ENCODE results near the gene SLC44A1.

SLC44A1 gene

GRCh38 chr9:105275938-105276337 is 31.5 kb downstream of the SLC44A1 start:
- no peak for DNase-seq

GRCh38 chr9:105278751-105279150 is 34.3 kb downstream of the SLC44A1 start:
- no peak for DNase-seq

GRCh38 chr9:105280691-105281090 is 36.2 kb downstream of the SLC44A1 start:
- no peak for DNase-seq

GRCh38 chr9:105281272-105281671 is 36.8 kb downstream of the SLC44A1 start:
- no peak for DNase-seq

GRCh38 chr9:105281926-105282325 is 37.5 kb downstream of the SLC44A1 start:
- DNase-seq: no peak

- no peak for DNase-seq
Measured at GRCh38 chr9:105282870-105283621, 38.6 kb downstream of the SLC44A1 start.

GRCh38 chr9:105283795-105284194 is 39.3 kb downstream of the SLC44A1 start:
- DNase-seq: no peak

GRCh38 chr9:105284463-105284862 is 40.0 kb downstream of the SLC44A1 start:
- DNase-seq: no peak

GRCh38 chr9:105286098-105286497 is 41.6 kb downstream of the SLC44A1 start:
- DNase-seq: peak; percentile 53

GRCh38 chr9:105289305-105289704 is 44.9 kb downstream of the SLC44A1 start:
- DNase-seq: no peak

- DNase-seq: no peak
Measured at GRCh38 chr9:105290418-105290817, 46.0 kb downstream of the SLC44A1 start.

- no peak for DNase-seq
Measured at GRCh38 chr9:105290954-105291353, 46.5 kb downstream of the SLC44A1 start.

- DNase-seq: no peak
Measured at GRCh38 chr9:105291422-105291859, 47.0 kb downstream of the SLC44A1 start.

- DNase-seq: peak; percentile 64
Measured at GRCh38 chr9:105291938-105292337, 47.5 kb downstream of the SLC44A1 start.

- no peak for DNase-seq
Measured at GRCh38 chr9:105293408-105293807, 49.0 kb downstream of the SLC44A1 start.

GRCh38 chr9:105295201-105295550 is 50.7 kb downstream of the SLC44A1 start:
- no peak for DNase-seq

- DNase-seq: no peak
Measured at GRCh38 chr9:105295986-105296385, 51.5 kb downstream of the SLC44A1 start.

- no peak for DNase-seq
Measured at GRCh38 chr9:105296445-105296844, 52.0 kb downstream of the SLC44A1 start.

GRCh38 chr9:105296877-105297287 is 52.4 kb downstream of the SLC44A1 start:
- DNase-seq: peak; percentile 61

- peak; percentile 62 for DNase-seq
Measured at GRCh38 chr9:105297442-105298075, 53.1 kb downstream of the SLC44A1 start.

GRCh38 chr9:105299190-105299854 is 54.9 kb downstream of the SLC44A1 start:
- DNase-seq: peak; percentile 78

- no peak for DNase-seq
Measured at GRCh38 chr9:105302728-105303127, 58.3 kb downstream of the SLC44A1 start.

- DNase-seq: no peak
Measured at GRCh38 chr9:105305856-105306255, 61.4 kb downstream of the SLC44A1 start.

Measured in islet precursor cell (in vitro differentiated cells).